KMS-11 (cell line): Measurements from ENCODE around the gene HCFC1.

Source experiments
- H2AFZ ChIP-seq: fragments of 200-600 bp; sonication (generic); 2 replicates; pipeline ENCODE4 v1.6.1; 2016; ENCODE audit warnings: antibody characterized with exemption, mixed run types, low read depth
- H3K27ac ChIP-seq: fragments of 200-600 bp; sonication (generic); 2 replicates; pipeline ENCODE4 v1.6.1; 2016; ENCODE audit warnings: mild to moderate bottlenecking, mixed run types
- H3K27me3 ChIP-seq: fragments of 200-600 bp; sonication (generic); 2 replicates; pipeline ENCODE4 v1.6.1; 2017; ENCODE audit warnings: mild to moderate bottlenecking, low read depth, mixed run types, moderate library complexity; ENCODE audit not compliant: insufficient read depth
- H3K36me3 ChIP-seq: fragments of 200-600 bp; sonication (generic); 2 replicates; pipeline ENCODE4 v1.6.1; 2017; ENCODE audit warnings: mild to moderate bottlenecking, mixed run types; ENCODE audit not compliant: insufficient read depth
- H3K4me1 ChIP-seq: fragments of 200-600 bp; sonication (generic); 2 replicates; pipeline ENCODE4 v1.6.1; 2016; ENCODE audit warnings: mild to moderate bottlenecking, low read depth, mixed run types; ENCODE audit not compliant: poor library complexity, severe bottlenecking
- H3K4me2 ChIP-seq: fragments of 200-600 bp; sonication (generic); 2 replicates; pipeline ENCODE4 v1.7.0; 2016; ENCODE audit warnings: mild to moderate bottlenecking, mixed run types
- H3K4me3 ChIP-seq: fragments of 200-600 bp; sonication (generic); IDR thresholded peaks from 2 replicates; pipeline ENCODE4 v1.6.1; 2017; ENCODE audit warnings: low read depth, low read length, mixed read lengths; ENCODE audit not compliant: insufficient read depth
- H3K79me2 ChIP-seq: fragments of 200-600 bp; sonication (generic); 2 replicates; pipeline ENCODE4 v1.6.1; 2016; ENCODE audit warnings: low read depth, mixed run types; ENCODE audit not compliant: insufficient read depth
- H3K9ac ChIP-seq: fragments of 200-600 bp; sonication (generic); 2 replicates; pipeline ENCODE4 v1.6.1; 2016; ENCODE audit warnings: mild to moderate bottlenecking, mixed run types
- H4K20me1 ChIP-seq: fragments of 200-600 bp; sonication (generic); 2 replicates; pipeline ENCODE4 v1.6.1; 2016; ENCODE audit warnings: mild to moderate bottlenecking, mixed run types; ENCODE audit not compliant: insufficient read depth
- CTCF ChIP-seq: fragments of 200-600 bp; sonication (generic); conservative IDR thresholded peaks from 2 replicates; pipeline ENCODE4 v1.6.1; 2017; ENCODE audit warnings: low read depth, mild to moderate bottlenecking, antibody characterized with exemption, low read length, moderate library complexity, mixed read lengths

HCFC1 gene

GRCh38 chrX:153971124-153971449 lies 531 bp downstream of the HCFC1 start:
- no peak overlapping the region for H3K4me3 ChIP-seq
- no peaks in the 10 kb centered on the region for H3K36me3 ChIP-seq
- peak overlapping the region; percentile 54; the same call in 1 of the 2 replicates for H3K4me2 ChIP-seq
- H3K9ac ChIP-seq: peak overlapping the region; percentile 100
- TF ChIP-seq CTCF: no peak
- H4K20me1 ChIP-seq: no peaks in the 10 kb centered on the region
- peak overlapping the region; percentile 100 for H3K27ac ChIP-seq
- H3K79me2 ChIP-seq: peaks cover 38% of the 10 kb centered on the region
- no peaks in the 10 kb centered on the region for H3K27me3 ChIP-seq
- peaks cover 44% of the 10 kb centered on the region for H3K4me1 ChIP-seq
- peak overlapping the region; percentile 26 for H2AFZ ChIP-seq

GRCh38 chrX:153970357-153971123 lies 1.1 kb downstream of the HCFC1 start:
- Histone ChIP-seq H3K36me3 (no peaks in the 10 kb centered on the region), H3K4me1 (peaks cover 39% of the 10 kb centered on the region), H3K27me3 (no peaks in the 10 kb centered on the region), H4K20me1 (no peaks in the 10 kb centered on the region), H3K79me2 (peaks cover 43% of the 10 kb centered on the region), H2AFZ (no peak overlapping the region), H3K27ac (peak overlapping the region; percentile 100), H3K4me2 (0 out of 2 replicates have a peak overlapping the region, but pooled peaks have one; percentile 19), H3K9ac (peak overlapping the region; percentile 100), H3K4me3 (no peak overlapping the region)
- TF ChIP-seq CTCF: no peak

- no peak for TF ChIP-seq CTCF
- H2AFZ ChIP-seq: no peak overlapping the region
- peak overlapping the region; percentile 100 for H3K9ac ChIP-seq
- H3K4me2 ChIP-seq: peak overlapping the region; percentile 96
- no peak overlapping the region for H3K4me3 ChIP-seq
- no peaks in the 10 kb centered on the region for H3K27me3 ChIP-seq
- H3K79me2 ChIP-seq: peaks cover 50% of the 10 kb centered on the region
- no peaks in the 10 kb centered on the region for H3K36me3 ChIP-seq
- H4K20me1 ChIP-seq: no peaks in the 10 kb centered on the region
- peaks cover 37% of the 10 kb centered on the region for H3K4me1 ChIP-seq
- peak overlapping the region; percentile 100 for H3K27ac ChIP-seq
Observed at GRCh38 chrX:153969904-153970356, 1.7 kb downstream of the HCFC1 start.

GRCh38 chrX:153969125-153969903 lies 2.3 kb downstream of the HCFC1 start:
- Histone ChIP-seq H3K27me3 (no peaks in the 10 kb centered on the region), H4K20me1 (no peaks in the 10 kb centered on the region), H2AFZ (no peak overlapping the region), H3K36me3 (no peaks in the 10 kb centered on the region), H3K4me2 (peak overlapping the region; percentile 96), H3K79me2 (peaks cover 56% of the 10 kb centered on the region), H3K9ac (peak overlapping the region; percentile 100), H3K4me1 (peaks cover 31% of the 10 kb centered on the region), H3K27ac (peak overlapping the region; percentile 100), H3K4me3 (no peak overlapping the region)
- no peak for TF ChIP-seq CTCF
